ENCODE results near the gene MOB1A. TPM values are rescaled to one million over a fixed set of nuclear protein-coding genes. Genes with fewer than 3 reads are reported as not detected.

Gene MOB1A
- 67.5 and 121 TPM in 2 replicates for total RNA-seq

GRCh38 chr2:74178211-74179062, at the start of gene MOB1A:
MOB1A (minus strand) TSS chr2:74178879; CDS start chr2:74178674, 205 bp downstream.

DNA sequence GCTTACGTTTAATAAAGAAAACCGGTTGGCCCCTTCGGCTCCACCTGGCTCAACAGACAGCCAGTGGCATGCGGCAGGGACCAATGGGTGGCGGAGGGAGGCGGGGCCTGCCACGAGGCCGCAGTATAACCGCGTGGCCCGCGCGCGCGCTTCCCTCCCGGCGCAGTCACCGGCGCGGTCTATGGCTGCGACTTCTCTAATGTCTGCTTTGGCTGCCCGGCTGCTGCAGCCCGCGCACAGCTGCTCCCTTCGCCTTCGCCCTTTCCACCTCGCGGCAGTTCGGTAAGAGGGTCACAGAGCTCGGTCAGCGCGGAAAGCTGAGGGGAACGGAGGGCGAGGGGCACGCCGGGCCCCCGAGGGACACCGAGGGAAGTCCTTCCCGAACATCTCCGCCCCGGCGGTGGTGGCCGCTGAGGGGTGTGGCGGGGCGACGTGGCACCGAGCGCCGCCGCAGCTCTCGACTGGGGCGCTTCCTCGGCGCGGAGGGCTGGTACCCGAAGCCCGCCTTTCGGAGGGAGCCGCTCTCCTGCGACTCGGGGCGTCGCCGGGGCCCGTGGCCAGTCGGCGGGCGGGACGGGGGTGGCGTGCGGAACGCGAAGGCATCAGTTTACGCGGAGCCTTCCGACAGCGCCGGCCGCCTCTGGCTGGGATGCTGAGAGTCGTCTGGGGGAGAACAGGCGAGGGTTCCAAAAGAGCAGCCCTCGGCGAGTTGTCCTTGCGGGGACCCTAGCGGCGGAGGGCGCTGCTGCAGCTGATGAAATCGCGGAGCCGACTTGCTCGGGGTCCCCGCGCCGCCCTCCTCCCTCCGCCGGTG, 20.0 kb upstream of the MOB1A start, which contains the start of gene MTHFD2:
Gene MTHFD2, plus strand, starts transcription at position 155 of the 814 bp plus-strand sequence. Its CDS starts 27 bp downstream, at position 182.

DNA sequence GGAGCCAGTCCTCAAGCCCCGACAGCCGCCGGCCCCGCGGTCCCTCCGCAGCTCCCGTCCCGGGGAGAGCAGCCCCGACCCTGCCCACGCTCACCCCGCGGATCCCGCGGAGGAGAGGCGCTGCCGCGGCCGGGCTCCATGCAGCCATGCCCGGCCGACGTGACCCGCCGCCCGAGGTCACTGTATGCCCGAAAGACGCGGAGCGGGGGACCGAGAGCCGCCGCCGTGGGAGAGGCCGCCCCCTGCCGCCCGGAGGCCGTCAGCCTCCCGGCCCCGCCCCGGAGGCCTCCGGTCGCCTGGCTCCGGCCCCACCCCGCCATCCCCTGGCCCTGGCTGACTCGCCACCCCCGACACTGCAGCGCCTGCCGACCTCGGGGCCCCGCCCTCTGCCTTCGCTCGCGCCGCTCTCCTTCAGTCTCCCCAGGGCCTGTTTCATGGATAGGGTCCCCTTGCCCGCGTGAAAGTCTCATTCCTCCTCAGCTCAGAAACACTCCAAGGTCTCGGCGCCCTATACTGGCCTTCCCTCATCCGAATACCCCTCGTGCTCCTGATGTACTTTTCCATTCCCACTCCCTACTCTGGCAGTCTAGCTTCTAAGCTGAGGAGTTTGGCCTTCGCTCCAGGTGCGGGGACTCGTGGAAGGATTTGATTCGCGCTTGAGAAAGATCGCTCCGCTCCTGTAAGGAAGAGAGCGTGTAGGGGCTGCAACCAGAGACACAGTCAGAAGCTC, 30.8 kb downstream of the MOB1A start, which contains the start of gene BOLA3:
Gene BOLA3, minus strand, starts transcription at position 186 of the 730 bp plus-strand sequence. Its CDS starts 38 bp downstream, at position 148.

Other genes with a start within 250 kb of the MOB1A start
- 9.2 and 13.0 TPM in 2 replicates for gene TET3, start 194.0 kb downstream of the MOB1A start, total RNA-seq
- 16.9 and 35.7 TPM in 2 replicates for gene BOLA3, start 31.0 kb downstream of the MOB1A start, total RNA-seq
- 79.7 and 114 TPM in 2 replicates for gene MTHFD2, start 19.7 kb upstream of the MOB1A start, total RNA-seq
- gene SLC4A5, start 164.5 kb upstream of the MOB1A start, total RNA-seq: 1.2 and 1.6 TPM in 2 replicates
- gene DCTN1, start 201.4 kb upstream of the MOB1A start, total RNA-seq: 135 and 148 TPM in 2 replicates
- 3.1 and 4.1 TPM in 2 replicates for gene C2orf81, start 242.7 kb upstream of the MOB1A start, total RNA-seq
- 27.9 and 43.5 TPM in 2 replicates for gene WDR54, start 242.9 kb upstream of the MOB1A start, total RNA-seq